GM20000 (cell line): ENCODE results near the gene WNT3A.

Experiments
- DNase-seq: peaks from one replicate; pipeline ENCODE4 v3.0.0; 2012; ENCODE audit warnings: low spot score
- TF ChIP-seq, protein P1 (sequence below): IDR thresholded peaks from 2 replicates; pipeline ENCODE4 v1.5.1; 2012; ENCODE audit warnings: mild to moderate bottlenecking, control low read depth; ENCODE audit errors: extremely low read depth, missing control alignments

WNT3A gene

DNA sequence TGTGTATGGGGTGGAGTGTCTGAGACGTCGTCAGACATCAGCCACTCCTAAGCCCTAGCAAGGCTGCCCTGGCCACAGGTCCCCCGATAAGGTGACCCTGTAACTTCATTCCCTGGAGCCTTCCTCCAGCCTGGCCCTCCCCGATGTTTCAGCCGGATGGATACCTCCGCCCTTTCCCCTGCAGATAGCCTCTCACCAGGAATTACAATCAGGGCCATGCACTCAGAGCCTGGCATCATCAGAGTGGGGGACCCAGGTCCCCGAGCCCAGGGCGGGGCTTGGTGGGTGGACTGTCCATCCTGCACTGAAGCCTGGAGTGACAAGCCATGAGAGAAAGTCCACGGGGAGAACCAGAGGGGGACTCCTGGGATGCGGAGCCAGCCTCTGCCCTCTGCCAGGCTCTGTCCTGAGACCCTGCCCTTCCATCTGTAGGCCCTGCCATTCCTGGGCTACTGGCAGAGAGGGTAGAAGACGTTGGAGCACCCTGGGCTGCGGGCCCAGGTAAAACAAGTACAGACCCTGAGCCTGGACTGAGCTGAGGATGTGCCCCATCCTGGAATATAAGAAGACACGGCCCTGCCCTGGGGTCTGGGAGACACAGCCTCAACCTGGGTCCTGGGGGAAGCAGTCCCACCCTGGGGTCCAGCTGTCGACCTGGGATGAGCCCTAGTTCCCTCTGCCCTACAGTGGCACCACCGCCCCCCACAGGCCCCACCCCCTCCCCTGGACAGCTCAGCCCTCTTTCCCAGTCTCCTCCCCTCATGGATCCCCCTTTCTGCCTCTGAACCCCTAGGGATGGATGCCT is 58.9 kb downstream of the WNT3A start:
- TF ChIP-seq, protein P1, sequence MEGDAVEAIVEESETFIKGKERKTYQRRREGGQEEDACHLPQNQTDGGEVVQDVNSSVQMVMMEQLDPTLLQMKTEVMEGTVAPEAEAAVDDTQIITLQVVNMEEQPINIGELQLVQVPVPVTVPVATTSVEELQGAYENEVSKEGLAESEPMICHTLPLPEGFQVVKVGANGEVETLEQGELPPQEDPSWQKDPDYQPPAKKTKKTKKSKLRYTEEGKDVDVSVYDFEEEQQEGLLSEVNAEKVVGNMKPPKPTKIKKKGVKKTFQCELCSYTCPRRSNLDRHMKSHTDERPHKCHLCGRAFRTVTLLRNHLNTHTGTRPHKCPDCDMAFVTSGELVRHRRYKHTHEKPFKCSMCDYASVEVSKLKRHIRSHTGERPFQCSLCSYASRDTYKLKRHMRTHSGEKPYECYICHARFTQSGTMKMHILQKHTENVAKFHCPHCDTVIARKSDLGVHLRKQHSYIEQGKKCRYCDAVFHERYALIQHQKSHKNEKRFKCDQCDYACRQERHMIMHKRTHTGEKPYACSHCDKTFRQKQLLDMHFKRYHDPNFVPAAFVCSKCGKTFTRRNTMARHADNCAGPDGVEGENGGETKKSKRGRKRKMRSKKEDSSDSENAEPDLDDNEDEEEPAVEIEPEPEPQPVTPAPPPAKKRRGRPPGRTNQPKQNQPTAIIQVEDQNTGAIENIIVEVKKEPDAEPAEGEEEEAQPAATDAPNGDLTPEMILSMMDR, result no peak
- no peak for DNase-seq

DNA sequence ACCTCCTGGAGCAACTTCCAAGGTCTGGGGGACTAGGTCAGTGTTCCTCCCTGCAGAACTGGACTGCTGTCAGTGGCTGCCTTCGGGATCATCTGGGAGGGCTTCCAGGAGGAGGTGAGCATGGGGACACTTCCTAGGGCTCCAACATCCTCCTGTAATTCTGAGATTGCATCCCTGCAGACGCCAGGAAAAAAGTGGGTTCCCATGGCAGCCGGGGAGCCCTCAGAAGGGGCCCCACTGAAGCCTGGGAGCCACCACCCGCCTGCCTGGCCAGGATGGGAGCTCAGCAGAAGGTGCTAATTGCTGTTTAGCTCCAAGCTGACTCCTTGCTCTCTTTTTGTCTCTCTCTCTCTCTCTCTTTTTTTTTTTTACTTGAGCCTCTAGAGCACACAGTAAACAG is 59.6 kb downstream of the WNT3A start:
- TF ChIP-seq, protein P1, result no peak

DNA sequence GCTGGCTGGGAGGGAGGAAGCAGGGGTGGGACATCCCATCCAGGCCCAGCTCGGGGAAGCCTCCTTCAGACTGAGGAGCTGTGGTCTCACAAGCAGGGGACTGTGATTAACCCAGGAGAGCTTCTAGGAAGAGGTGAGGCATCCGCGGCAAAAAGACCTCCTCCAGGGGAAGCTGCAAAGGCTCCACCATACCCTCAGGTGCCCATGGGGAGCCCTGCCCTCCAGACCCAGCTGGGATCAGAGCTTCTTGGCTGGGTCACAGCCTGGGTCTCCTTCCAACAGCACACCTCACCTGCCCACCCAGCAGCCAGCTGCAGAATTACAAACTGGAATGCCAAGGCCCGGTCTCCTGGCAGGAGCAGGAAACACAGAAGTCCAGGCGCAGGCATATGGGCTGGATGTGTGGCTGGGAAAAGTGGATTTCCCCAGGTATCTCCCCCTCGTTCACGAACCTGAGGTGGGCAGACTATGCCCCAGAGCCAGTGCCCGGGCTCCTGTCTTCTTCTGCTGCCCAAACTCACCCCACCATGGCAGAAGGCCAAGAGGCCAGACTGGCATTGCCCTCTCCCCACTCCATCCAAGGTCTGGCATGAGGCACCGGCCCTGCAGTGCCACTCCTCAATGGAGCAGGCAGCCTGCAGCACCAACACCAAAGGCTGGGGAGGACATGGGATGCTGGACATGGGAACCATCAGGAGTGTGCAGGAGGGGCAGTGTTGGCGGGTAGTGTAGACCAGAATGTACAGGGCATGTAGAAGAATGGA is 60.3 kb downstream of the WNT3A start:
- TF ChIP-seq, protein P1, result no peak
- no peak for DNase-seq

More for the DNA sequence above, 59.6 kb downstream of the WNT3A start:
- DNase-seq, result no peak

DNA sequence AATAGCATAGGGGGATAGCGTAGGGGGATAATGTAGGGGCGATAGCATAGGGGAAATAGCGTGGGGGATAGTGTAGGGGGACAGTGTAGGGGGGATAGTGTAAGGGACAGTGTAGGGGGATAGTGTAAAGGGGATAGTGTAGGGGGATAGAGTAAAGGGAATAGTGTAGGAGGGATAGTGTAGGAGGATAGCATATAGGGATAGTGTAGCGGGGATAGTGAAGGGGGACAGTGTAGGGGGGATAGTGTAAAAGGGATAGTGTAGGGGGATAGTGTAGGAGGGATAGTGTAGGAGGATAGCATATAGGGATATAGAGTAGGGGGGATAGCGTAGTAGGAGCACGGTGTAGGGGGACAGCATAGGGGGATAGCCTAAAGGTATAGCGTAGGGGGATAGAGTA is 61.6 kb downstream of the WNT3A start:
- no peak for DNase-seq
- TF ChIP-seq, protein P1, result no peak

DNA sequence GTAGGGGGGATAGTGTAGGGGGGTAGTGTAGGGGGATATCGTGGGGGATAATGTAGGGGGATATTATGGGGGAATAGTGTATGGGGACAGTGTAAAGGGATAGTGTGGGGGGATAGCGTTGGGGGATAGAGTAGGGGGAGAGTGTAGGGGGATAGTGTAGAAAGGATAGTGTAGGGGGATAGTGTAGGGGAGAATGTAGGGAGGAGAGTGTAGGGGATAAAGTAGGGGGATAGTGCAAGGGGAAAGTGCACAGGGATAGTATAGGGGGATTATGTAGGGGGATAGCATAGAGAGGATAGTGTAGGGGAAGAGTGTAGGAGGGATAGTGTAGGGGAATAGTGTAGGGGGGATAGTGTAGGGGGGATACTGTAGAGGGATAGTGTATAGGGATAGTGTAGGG is 63.4 kb downstream of the WNT3A start:
- TF ChIP-seq, protein P1, result no peak
- no peak for DNase-seq

DNA sequence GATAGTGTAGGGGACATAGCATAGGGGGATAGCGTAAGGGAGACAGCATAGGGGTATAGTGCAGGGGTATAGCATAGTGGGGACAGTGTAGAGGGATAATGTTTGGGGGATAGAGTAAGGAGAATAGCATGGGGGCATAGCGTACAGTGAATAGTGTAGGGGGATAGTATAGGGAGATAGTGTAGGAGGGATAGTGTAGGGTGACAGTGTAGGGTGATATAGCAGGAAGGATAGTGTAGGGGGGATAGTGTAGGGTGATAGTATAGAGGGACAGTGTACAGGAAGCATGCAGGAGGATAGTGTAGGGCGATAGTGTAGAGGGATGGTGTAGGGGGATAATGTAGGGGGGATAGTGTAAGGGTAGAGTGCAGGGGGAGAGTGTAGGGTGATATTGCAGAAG is 64.1 kb downstream of the WNT3A start:
- TF ChIP-seq, protein P1, result no peak
- DNase-seq, result no peak
